Body of pancreas (tissue), 4 donors: ENCODE data around the gene AP3M1.

Experiments
- POLR2A ChIP-seq, 3 donors: fragments of 450-650 bp; IDR thresholded peaks; one replicate each; pipeline ENCODE4 v1.6.1; 2016; ENCODE audit warnings: antibody characterized with exemption in 3 of 3, mild to moderate bottlenecking in 2 of 3
- TF ChIP-seq, protein P1 (sequence below), 7 experiments: fragments of 450-650 bp in 4 of 7; fragments of 200-600 bp in 3 of 7; sonication (generic) in 3 of 7; IDR thresholded peaks; one replicate each; pipeline ENCODE4 v1.5.1; 2016 to 2019; ENCODE audit warnings: antibody characterized with exemption in 7 of 7

DNA sequence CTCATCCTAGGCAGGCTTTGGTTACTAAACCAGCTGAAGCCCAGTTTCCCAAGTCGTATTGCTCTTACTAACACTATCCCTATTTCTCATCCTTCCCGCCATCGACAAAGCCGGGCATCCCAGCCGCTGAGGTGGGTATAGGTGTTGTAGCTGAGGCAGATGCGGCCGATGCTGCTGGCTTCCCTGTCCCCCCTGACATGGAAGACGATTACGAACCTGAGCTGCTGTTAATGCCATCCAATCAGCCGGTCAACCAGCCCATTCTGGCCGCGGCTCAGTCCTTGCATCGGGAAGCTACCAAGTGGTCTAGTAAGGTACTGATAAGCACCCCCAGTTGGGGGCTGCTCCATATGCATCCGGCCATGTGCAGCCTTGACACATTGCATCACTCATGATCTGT, 38.8 kb downstream of the AP3M1 start:
- TF ChIP-seq, protein P1, sequence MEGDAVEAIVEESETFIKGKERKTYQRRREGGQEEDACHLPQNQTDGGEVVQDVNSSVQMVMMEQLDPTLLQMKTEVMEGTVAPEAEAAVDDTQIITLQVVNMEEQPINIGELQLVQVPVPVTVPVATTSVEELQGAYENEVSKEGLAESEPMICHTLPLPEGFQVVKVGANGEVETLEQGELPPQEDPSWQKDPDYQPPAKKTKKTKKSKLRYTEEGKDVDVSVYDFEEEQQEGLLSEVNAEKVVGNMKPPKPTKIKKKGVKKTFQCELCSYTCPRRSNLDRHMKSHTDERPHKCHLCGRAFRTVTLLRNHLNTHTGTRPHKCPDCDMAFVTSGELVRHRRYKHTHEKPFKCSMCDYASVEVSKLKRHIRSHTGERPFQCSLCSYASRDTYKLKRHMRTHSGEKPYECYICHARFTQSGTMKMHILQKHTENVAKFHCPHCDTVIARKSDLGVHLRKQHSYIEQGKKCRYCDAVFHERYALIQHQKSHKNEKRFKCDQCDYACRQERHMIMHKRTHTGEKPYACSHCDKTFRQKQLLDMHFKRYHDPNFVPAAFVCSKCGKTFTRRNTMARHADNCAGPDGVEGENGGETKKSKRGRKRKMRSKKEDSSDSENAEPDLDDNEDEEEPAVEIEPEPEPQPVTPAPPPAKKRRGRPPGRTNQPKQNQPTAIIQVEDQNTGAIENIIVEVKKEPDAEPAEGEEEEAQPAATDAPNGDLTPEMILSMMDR (IDR thresholded peaks at IDR 0.05), result no peak
- TF ChIP-seq POLR2A (IDR thresholded peaks at IDR 0.05), result no peak
